Keratinocyte (primary cell): Measurements from ENCODE around the gene S100A13.

Experiments used
- CTCF ChIP-seq, 3 experiments: IDR thresholded peaks in 1 of 3; conservative IDR thresholded peaks in 1 of 3; optimal IDR thresholded peaks in 1 of 3; 2 replicates in 2 of 3; 3 replicates in 1 of 3; pipeline versions ENCODE3 to v1.5.1; 2011; ENCODE audit warnings: low read length in 3 of 3, mild to moderate bottlenecking in 3 of 3, moderate library complexity in 2 of 3, control low read depth in 1 of 3, inconsistent platforms in 1 of 3; ENCODE audit not compliant: insufficient read depth in 2 of 3; ENCODE audit errors: extremely low read depth in 1 of 3
- EZH2 ChIP-seq: IDR thresholded peaks from one replicate; pipeline ENCODE4 v1.6.1; 2012; ENCODE audit warnings: inconsistent platforms, mild to moderate bottlenecking, low read length, moderate library complexity

DNA sequence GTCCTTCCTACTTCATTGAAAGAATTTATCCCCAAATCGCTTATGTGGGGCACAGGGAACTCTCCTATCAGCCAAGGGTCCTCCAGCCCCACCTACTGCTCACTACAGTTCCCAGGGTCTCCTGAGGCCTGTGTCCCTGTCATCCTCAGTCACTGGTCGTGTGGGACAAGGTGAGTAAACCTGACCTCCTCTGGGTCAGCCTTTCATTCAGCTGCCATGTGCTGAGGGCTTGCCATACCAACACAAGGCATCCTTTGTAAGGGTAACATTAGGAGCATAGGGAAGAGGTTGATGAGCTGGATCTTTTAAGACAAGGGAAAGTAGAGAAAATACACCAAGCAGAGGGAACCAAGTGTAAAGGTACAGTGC, 20.0 kb upstream of the S100A13 start:
- TF ChIP-seq CTCF (optimal IDR thresholded peaks at IDR 0.05 in 1 of 3, IDR thresholded peaks at IDR 0.05 in 1 of 3, conservative IDR thresholded peaks at IDR 0.05 in 1 of 3; ENCODE audit: extremely low read depth in 1 of 3, insufficient read depth in 2 of 3, low read length in 3 of 3) = no peak
- TF ChIP-seq EZH2 = no peak
